ENCODE measurements around the gene MYL6B.
"Not testable (repeated sequence)": the region's sequence is repeated elsewhere in the genome, so short reads cannot be mapped to it uniquely, and the experiment has no call there.

The MYL6B gene

GRCh38 chr12:56154246-56154771 is 1.9 kb downstream of the MYL6B start:
- DNase-seq: no peak

GRCh38 chr12:56154818-56155217 is 2.4 kb downstream of the MYL6B start:
- no peak for DNase-seq

- no peak for DNase-seq
These were observed 3.0 kb downstream of the MYL6B start for GRCh38 chr12:56155256-56155845.

- DNase-seq: not testable (repeated sequence)
These were observed 4.2 kb downstream of the MYL6B start for GRCh38 chr12:56156464-56157200.

GRCh38 chr12:56157201-56158028 is 5.0 kb downstream of the MYL6B start:
- peak; percentile 80 to 81 for DNase-seq

- DNase-seq: peak; percentile 80 to 89
These were observed 5.9 kb downstream of the MYL6B start, which contains the start of gene MYL6 for GRCh38 chr12:56158029-56158925. MYL6 (plus strand) TSS chr12:56158359; CDS start chr12:56158402, 43 bp downstream.

- no peak for DNase-seq
These were observed 6.6 kb downstream of the MYL6B start for GRCh38 chr12:56158926-56159461.

- no peak for DNase-seq
These were observed 7.2 kb downstream of the MYL6B start for GRCh38 chr12:56159482-56160192.

- peak in 1 of 2 donors; percentile 18 for DNase-seq
These were observed 7.9 kb downstream of the MYL6B start for GRCh38 chr12:56160193-56160763.

GRCh38 chr12:56160894-56161689 is 8.7 kb downstream of the MYL6B start:
- no peak for DNase-seq

GRCh38 chr12:56161690-56162351 is 9.4 kb downstream of the MYL6B start:
- no peak for DNase-seq

GRCh38 chr12:56162468-56163290 is 10.3 kb downstream of the MYL6B start:
- no peak for DNase-seq

GRCh38 chr12:56163533-56164344 is 11.4 kb downstream of the MYL6B start:
- no peak for DNase-seq

GRCh38 chr12:56164345-56164729 is 11.9 kb downstream of the MYL6B start:
- DNase-seq: no peak

- no peak for DNase-seq
These were observed 13.0 kb downstream of the MYL6B start for GRCh38 chr12:56165369-56165768.

- DNase-seq: no peak
These were observed 16.9 kb downstream of the MYL6B start for GRCh38 chr12:56169229-56169759.

GRCh38 chr12:56172839-56173238 is 20.5 kb downstream of the MYL6B start:
- DNase-seq: no peak
